ENCODE measurements around the gene EFCAB13. TPM values are rescaled to one million over a fixed set of nuclear protein-coding genes. Genes with fewer than 3 reads are reported as not detected.

Gene EFCAB13
- total and polyA plus RNA-seq, 2 experiments from 2014 or later = 2.1 to 3.1 TPM

Other genes with a start within 250 kb of the EFCAB13 start
- gene CDC27, start 134.7 kb upstream of the EFCAB13 start, total RNA-seq = 61.9 and 63.5 TPM in 2 replicates
- 35.6 and 38.4 TPM in 2 replicates for gene CDC27, start 134.7 kb upstream of the EFCAB13 start, polyA plus RNA-seq
- gene MYL4, start 114.6 kb upstream of the EFCAB13 start, total RNA-seq = 4.3 and 10.2 TPM in 2 replicates
- gene MYL4, start 114.6 kb upstream of the EFCAB13 start, polyA plus RNA-seq = 28.6 and 28.7 TPM in 2 replicates
- 1.4 TPM in 2 replicates for gene ITGB3, start 70.1 kb upstream of the EFCAB13 start, total RNA-seq
- 0.66 and 0.95 TPM in 2 replicates for gene ITGB3, start 70.1 kb upstream of the EFCAB13 start, polyA plus RNA-seq
- 75.8 and 104 TPM in 2 replicates for gene NPEPPS, start 207.2 kb downstream of the EFCAB13 start, total RNA-seq
- gene NPEPPS, start 207.2 kb downstream of the EFCAB13 start, polyA plus RNA-seq = 97.6 and 120 TPM in 2 replicates

Data from hepatocyte (in vitro differentiated cells).